GM12878 (cell line): ENCODE data around the gene GRIN2A. TPM values are rescaled to one million over a fixed set of nuclear protein-coding genes. Genes with fewer than 3 reads are reported as not detected.

Experiments
- ATAC-seq: fragments of 200-7000 bp; cut with Tn5 transposase; 3 replicates; pipeline ENCODE4 v1.9.1; 2020; ENCODE audit warnings: mild to moderate bottlenecking, moderate library complexity
- BruUV-seq: library from RNA; stranded (reverse); fragments of 400-500 nt; replicated peaks from 2 replicates; lab custom pipeline; 2021; lab: Mats Ljungman, UMichigan
- CTCF ChIA-PET: fragments of 300-600 bp; sonication (Branson Sonifier 250); formaldehyde crosslinking; extraction: SDS; loops from one replicate; lab custom pipeline; 2021; ENCODE audit warnings: inconsistent platforms; lab: Yijun Ruan, JAX
- POLR2A ChIA-PET: fragments of 350-600 bp; formaldehyde crosslinking; extraction: SDS; loops from one replicate; lab custom pipeline; 2021; ENCODE audit warnings: inconsistent platforms; lab: Charles Lee
- RAD21 ChIA-PET: fragments of 300-600 bp; sonication (Branson Sonifier 250); formaldehyde crosslinking; loops from one replicate; lab custom pipeline; 2023; ENCODE audit warnings: antibody characterized with exemption; ENCODE audit not compliant: unreplicated experiment; lab: Charles Lee
- SMC1A ChIA-PET: fragments of 300-600 bp; sonication (Branson Sonifier 250); formaldehyde crosslinking; loops from one replicate; lab custom pipeline; 2023; ENCODE audit not compliant: unreplicated experiment, uncharacterized antibody; lab: Charles Lee
- DNase-seq: peaks from one replicate; pipeline ENCODE4 v3.0.0-alpha.2; 2011; ENCODE audit warnings: low read depth, low spot score
- FAIRE-seq: peaks from 3 replicates; lab custom pipeline; 2011; peaks lifted over from hg19 to GRCh38; lab: Jason Lieb, UNC
- H2AFZ ChIP-seq: 2 replicates; pipeline ENCODE4 v1.6.0; 2011; ENCODE audit warnings: low read depth, low read length, control low read depth; ENCODE audit not compliant: control insufficient read depth
- H3K27ac ChIP-seq: 2 replicates; pipeline ENCODE4 v1.5.1; 2011; ENCODE audit warnings: control low read depth; ENCODE audit not compliant: control insufficient read depth, insufficient read depth
- H3K27me3 ChIP-seq, 2 experiments: replicated peaks in 1 of 2; 2 replicates each; pipeline versions ENCODE4 v1.6.0 to v1.6.1; 2011; ENCODE audit warnings: low read length in 1 of 2; ENCODE audit not compliant: control insufficient read depth in 2 of 2, insufficient read depth in 2 of 2
- H3K36me3 ChIP-seq, 2 experiments: 2 replicates each; pipeline ENCODE4 v1.5.1; 2011; ENCODE audit warnings: low read length in 1 of 2; ENCODE audit not compliant: control insufficient read depth in 2 of 2, insufficient read depth in 2 of 2
- H3K4me1 ChIP-seq: 2 replicates; pipeline ENCODE4 v1.6.1; 2011; ENCODE audit warnings: mild to moderate bottlenecking, low read length, moderate library complexity, mixed read lengths; ENCODE audit not compliant: control insufficient read depth, insufficient read depth
- H3K4me2 ChIP-seq: 2 replicates; pipeline ENCODE4 v1.6.0; 2011; ENCODE audit warnings: control low read depth; ENCODE audit not compliant: control insufficient read depth, insufficient read depth
- H3K4me3 ChIP-seq: fragments of 200-600 bp; sonication (generic); 2 replicates; pipeline ENCODE4 v1.5.1; 2016
- H3K79me2 ChIP-seq: 2 replicates; pipeline ENCODE4 v1.6.0; 2011; ENCODE audit warnings: low read length; ENCODE audit not compliant: control insufficient read depth, insufficient read depth
- H3K9ac ChIP-seq: 2 replicates; pipeline ENCODE4 v1.8.0; 2011; ENCODE audit warnings: low read length, control low read depth, mixed read lengths; ENCODE audit not compliant: control insufficient read depth, insufficient read depth
- H3K9me3 ChIP-seq: replicated peaks from 3 replicates; pipeline ENCODE4 v1.5.1; 2011; ENCODE audit warnings: mild to moderate bottlenecking, low read length; ENCODE audit not compliant: control insufficient read depth, insufficient read depth
- H4K20me1 ChIP-seq: 2 replicates; pipeline ENCODE4 v1.6.0; 2011; ENCODE audit not compliant: control insufficient read depth, insufficient read depth
- CHD4 ChIP-seq: fragments of 200-600 bp; sonication (generic); IDR thresholded peaks from 2 replicates; pipeline ENCODE4 v1.6.1; 2016; ENCODE audit warnings: mild to moderate bottlenecking
- CREB1 ChIP-seq: IDR thresholded peaks from 2 replicates; pipeline ENCODE4 v1.6.1; 2012; ENCODE audit warnings: low read depth, mild to moderate bottlenecking, inconsistent platforms
- FOS ChIP-seq: IDR thresholded peaks from 3 replicates; pipeline ENCODE4 v1.6.1; 2011; ENCODE audit warnings: borderline replicate concordance; ENCODE audit not compliant: insufficient read length; ENCODE audit errors: extremely low read depth
- HDAC6 ChIP-seq: fragments of 200-600 bp; sonication (generic); IDR thresholded peaks from one replicate; pipeline ENCODE4 v1.8.0; 2017; ENCODE audit warnings: antibody characterized with exemption; ENCODE audit not compliant: unreplicated experiment
- MYC ChIP-seq: IDR thresholded peaks from 2 replicates; pipeline ENCODE4 v1.6.1; 2011; ENCODE audit warnings: mild to moderate bottlenecking, low read length, moderate library complexity, inconsistent platforms; ENCODE audit not compliant: insufficient read depth, insufficient replicate concordance, insufficient read length, severe bottlenecking
- NFYA ChIP-seq: IDR thresholded peaks from 2 replicates; pipeline ENCODE4 v1.6.1; 2011; ENCODE audit warnings: low read depth, mild to moderate bottlenecking, low read length, improper control_type of control experiment, borderline replicate concordance
- NFYB ChIP-seq: IDR thresholded peaks from 2 replicates; pipeline ENCODE4 v1.6.1; 2011; ENCODE audit warnings: low read depth, mild to moderate bottlenecking, low read length, improper control_type of control experiment, moderate library complexity; ENCODE audit not compliant: insufficient read depth
- NR2C2 ChIP-seq: IDR thresholded peaks from 2 replicates; pipeline ENCODE4 v1.6.1; 2011; ENCODE audit warnings: borderline replicate concordance, low read depth; ENCODE audit not compliant: control insufficient read depth, insufficient read length
- PAX8 ChIP-seq: fragments of 450-650 bp; IDR thresholded peaks from 2 replicates; pipeline ENCODE4 v1.6.1; 2017; ENCODE audit warnings: mild to moderate bottlenecking, moderate library complexity
- POU2F2 ChIP-seq: IDR thresholded peaks from 3 replicates; pipeline ENCODE4 v1.6.1; 2011; ENCODE audit warnings: low read depth, mild to moderate bottlenecking, low read length, borderline replicate concordance
- RAD21 ChIP-seq: IDR thresholded peaks from 2 replicates; pipeline ENCODE4 v1.6.1; 2011; ENCODE audit warnings: mild to moderate bottlenecking, low read depth, low read length, moderate library complexity; ENCODE audit not compliant: insufficient read depth
- RB1 ChIP-seq: fragments of 450-650 bp; formaldehyde crosslinking; IDR thresholded peaks from 2 replicates; pipeline ENCODE4 v1.6.1; 2017; ENCODE audit warnings: mild to moderate bottlenecking, borderline replicate concordance
- SPI1 ChIP-seq: IDR thresholded peaks from 2 replicates; pipeline ENCODE4 v1.6.1; 2011; ENCODE audit warnings: low read depth, mild to moderate bottlenecking, low read length, moderate library complexity, borderline replicate concordance; ENCODE audit not compliant: insufficient read depth
- SREBF1 ChIP-seq: IDR thresholded peaks from 2 replicates; pipeline ENCODE4 v1.6.1; 2012; ENCODE audit warnings: mild to moderate bottlenecking, low read length
- SREBF2 ChIP-seq: IDR thresholded peaks from 2 replicates; pipeline ENCODE4 v1.6.1; 2012; ENCODE audit warnings: mild to moderate bottlenecking, low read length
- SRF ChIP-seq, 2 experiments: IDR thresholded peaks; 2 replicates each; pipeline ENCODE4 v1.6.1; 2011; ENCODE audit warnings: low read depth in 2 of 2, low read length in 2 of 2, mild to moderate bottlenecking in 1 of 2, moderate library complexity in 1 of 2
- TAF1 ChIP-seq: IDR thresholded peaks from 2 replicates; pipeline ENCODE4 v1.6.1; 2011; ENCODE audit warnings: mild to moderate bottlenecking, low read depth, low read length, borderline replicate concordance
- TBL1XR1 ChIP-seq: IDR thresholded peaks from 2 replicates; pipeline ENCODE4 v1.6.1; 2012; ENCODE audit warnings: low read depth, low read length, improper control_type of control experiment
- ZSCAN29 ChIP-seq: fragments of 450-650 bp; IDR thresholded peaks from 2 replicates; pipeline ENCODE4 v1.6.1; 2017; ENCODE audit warnings: mild to moderate bottlenecking, moderate library complexity
- WGBS: methylation state at CpG from one replicate; pipeline ENCODE4 v1.1.6; 2016; ENCODE audit warnings: low lambda C conversion rate; ENCODE audit not compliant: insufficient replicate concordance, insufficient coverage; ENCODE audit errors: missing lambda C conversion rate; 5-methylcytosine and 5-hydroxymethylcytosine counted together
- in situ Hi-C: fragments of 300-500 bp; cut with MboI; formaldehyde crosslinking; loops from 9 replicates; pipeline ENCODE4 v1.14.3; 2018; ENCODE audit warnings: mixed read lengths
- intact Hi-C: fragments of 100-400 bp; cut with micrococcal nuclease; formaldehyde crosslinking; loops from one replicate; pipeline ENCODE4 v1.14.2; 2022; ENCODE audit not compliant: unreplicated experiment
- polyA plus RNA-seq, 11 experiments: library from polyadenylated mRNA; depleted of rRNA in 4 of 11; unstranded in 6 of 11; stranded (reverse) in 5 of 11; fragments of >200 nt; fragmentation: Nextera tagmentation in 4 of 11; fragmentation: Illumina TruSeq in 1 of 11; extraction: Ambion mirVana in 4 of 11; extraction: Trizol in 1 of 11; gene quantifications; 1 replicate in 1 of 11; 2 replicates in 10 of 11; pipeline versions ENCODE4 v1.2.1 to v1.2.3, GENCODE V29; 2011 to 2016; ENCODE audit warnings: inconsistent platforms in 2 of 11, missing spikeins in 2 of 11, low read depth in 1 of 11
- total RNA-seq, 4 experiments: library from RNA; depleted of rRNA in 3 of 4; stranded (reverse); fragments of >200 nt in 3 of 4; fragmentation: Illumina TruSeq in 1 of 4; extraction: Trizol in 1 of 4; gene quantifications; 2 replicates each; pipeline versions ENCODE4 v1.2.1 to v1.2.3, GENCODE V29; 2013 to 2021
- TF ChIP-seq, protein P1 (sequence below): fragments of 450-650 bp; IDR thresholded peaks from 2 replicates; pipeline ENCODE4 v1.6.1; 2017; ENCODE audit warnings: mild to moderate bottlenecking, moderate library complexity

The GRIN2A gene
- total and polyA plus RNA-seq, 10 of the 15 experiments (the other 5 are each of a cell fraction or from before 2014, with no cell fraction given), result 2.4 to 13.3 (median 7.3) TPM

GRCh38 chr16:9895817-9896216, 286.4 kb downstream of the GRIN2A start (continued):
- TF ChIP-seq, protein P1, sequence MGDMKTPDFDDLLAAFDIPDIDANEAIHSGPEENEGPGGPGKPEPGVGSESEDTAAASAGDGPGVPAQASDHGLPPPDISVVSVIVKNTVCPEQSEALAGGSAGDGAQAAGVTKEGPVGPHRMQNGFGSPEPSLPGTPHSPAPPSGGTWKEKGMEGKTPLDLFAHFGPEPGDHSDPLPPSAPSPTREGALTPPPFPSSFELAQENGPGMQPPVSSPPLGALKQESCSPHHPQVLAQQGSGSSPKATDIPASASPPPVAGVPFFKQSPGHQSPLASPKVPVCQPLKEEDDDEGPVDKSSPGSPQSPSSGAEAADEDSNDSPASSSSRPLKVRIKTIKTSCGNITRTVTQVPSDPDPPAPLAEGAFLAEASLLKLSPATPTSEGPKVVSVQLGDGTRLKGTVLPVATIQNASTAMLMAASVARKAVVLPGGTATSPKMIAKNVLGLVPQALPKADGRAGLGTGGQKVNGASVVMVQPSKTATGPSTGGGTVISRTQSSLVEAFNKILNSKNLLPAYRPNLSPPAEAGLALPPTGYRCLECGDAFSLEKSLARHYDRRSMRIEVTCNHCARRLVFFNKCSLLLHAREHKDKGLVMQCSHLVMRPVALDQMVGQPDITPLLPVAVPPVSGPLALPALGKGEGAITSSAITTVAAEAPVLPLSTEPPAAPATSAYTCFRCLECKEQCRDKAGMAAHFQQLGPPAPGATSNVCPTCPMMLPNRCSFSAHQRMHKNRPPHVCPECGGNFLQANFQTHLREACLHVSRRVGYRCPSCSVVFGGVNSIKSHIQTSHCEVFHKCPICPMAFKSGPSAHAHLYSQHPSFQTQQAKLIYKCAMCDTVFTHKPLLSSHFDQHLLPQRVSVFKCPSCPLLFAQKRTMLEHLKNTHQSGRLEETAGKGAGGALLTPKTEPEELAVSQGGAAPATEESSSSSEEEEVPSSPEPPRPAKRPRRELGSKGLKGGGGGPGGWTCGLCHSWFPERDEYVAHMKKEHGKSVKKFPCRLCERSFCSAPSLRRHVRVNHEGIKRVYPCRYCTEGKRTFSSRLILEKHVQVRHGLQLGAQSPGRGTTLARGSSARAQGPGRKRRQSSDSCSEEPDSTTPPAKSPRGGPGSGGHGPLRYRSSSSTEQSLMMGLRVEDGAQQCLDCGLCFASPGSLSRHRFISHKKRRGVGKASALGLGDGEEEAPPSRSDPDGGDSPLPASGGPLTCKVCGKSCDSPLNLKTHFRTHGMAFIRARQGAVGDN, result no peak
- no peak for TF ChIP-seq SREBF2
- TF ChIP-seq CREB1, result no peak
- TF ChIP-seq TAF1, result no peak
- TF ChIP-seq, all 136 proteins: peak for 0

- no peak for ATAC-seq
- no peaks in the 10 kb centered on the region for H3K36me3 ChIP-seq
- RAD21 ChIA-PET, result no interaction called here
- H3K27ac ChIP-seq, result no peak overlapping the region
- 0 out of 2 replicates have a peak, but pooled peaks cover 3% of the 10 kb centered on the region for H3K4me1 ChIP-seq
- H3K9ac ChIP-seq, result no peak overlapping the region
- H3K4me3 ChIP-seq, result no peak overlapping the region
- no peak for FAIRE-seq
- intact Hi-C loops, result no loop called here
- H3K4me2 ChIP-seq, result no peak overlapping the region
- no TSS peak for BruUV-seq
- H4K20me1 ChIP-seq, result no peaks in the 10 kb centered on the region
- POLR2A ChIA-PET, result no interaction called here
- H3K79me2 ChIP-seq, result no peaks in the 10 kb centered on the region
- CTCF ChIA-PET, result no interaction called here
- in situ Hi-C loops, result no loop called here
- no peaks in the 10 kb centered on the region for H3K27me3 ChIP-seq
- SMC1A ChIA-PET, result interaction anchor here (0.6 kb wide), 1 partner anchor 23 kb away, joined by 3 read pairs; no protein-coding TSS in a partner anchor
- H2AFZ ChIP-seq, result no peak overlapping the region
- DNase-seq, result no peak
- WGBS, result 31% methylated on average over 1 of the region's 1 CpG
- H3K9me3 ChIP-seq, result no peaks in the 10 kb centered on the region
- TF ChIP-seq MYC (no peak), ZSCAN29 (no peak), HDAC6 (no peak), SREBF1 (no peak), NR2C2 (no peak), RB1 (no peak), NFYA (no peak), PAX8 (no peak), FOS (no peak), RAD21 (no peak), NFYB (no peak), POU2F2 (no peak), TBL1XR1 (no peak), SPI1 (no peak), SRF (IDR thresholded peaks at IDR 0.05; ENCODE audit: low read depth in 2 of 2, low read length in 2 of 2) (no peak), CHD4 (no peak)
Observed at GRCh38 chr16:9885876-9886275, 296.4 kb downstream of the GRIN2A start.
